Measurements from ENCODE around the gene URB1. TPM values are rescaled to one million over a fixed set of nuclear protein-coding genes. Genes with fewer than 3 reads are reported as not detected.

URB1 gene
- total RNA-seq, 1 donor from 2014 or later = 20.0 TPM

DNA sequence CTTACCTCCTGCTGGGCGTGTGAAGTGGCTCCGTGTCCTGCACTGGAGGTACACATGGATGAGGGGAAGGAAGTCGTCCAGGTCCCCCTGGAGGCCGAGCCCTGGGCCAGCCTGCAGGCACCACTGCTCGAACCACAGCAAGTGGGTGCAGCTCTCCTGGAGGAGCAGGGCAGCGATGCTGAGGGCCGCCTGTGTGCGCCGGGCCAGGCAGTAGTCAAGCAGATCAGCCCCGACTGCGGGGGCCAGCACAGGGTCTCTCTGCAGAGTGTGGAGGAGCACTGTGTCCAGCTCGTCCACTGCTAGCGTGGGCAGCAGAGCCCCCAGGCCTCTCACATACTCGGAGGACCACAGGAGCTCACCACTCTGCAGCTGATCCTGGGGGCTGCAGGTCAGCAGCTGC lies 45.9 kb downstream of the URB1 start:
- no peak for DNase-seq (ENCODE audit: low read depth, low spot score)

- DNase-seq (ENCODE audit: low read depth, low spot score) = no peak
Observed at GRCh38 chr21:32340863-32341848, 51.7 kb downstream of the URB1 start.

GRCh38 chr21:32338209-32338921 lies 54.4 kb downstream of the URB1 start:
- no peak for DNase-seq (ENCODE audit: low read depth, low spot score)

DNA sequence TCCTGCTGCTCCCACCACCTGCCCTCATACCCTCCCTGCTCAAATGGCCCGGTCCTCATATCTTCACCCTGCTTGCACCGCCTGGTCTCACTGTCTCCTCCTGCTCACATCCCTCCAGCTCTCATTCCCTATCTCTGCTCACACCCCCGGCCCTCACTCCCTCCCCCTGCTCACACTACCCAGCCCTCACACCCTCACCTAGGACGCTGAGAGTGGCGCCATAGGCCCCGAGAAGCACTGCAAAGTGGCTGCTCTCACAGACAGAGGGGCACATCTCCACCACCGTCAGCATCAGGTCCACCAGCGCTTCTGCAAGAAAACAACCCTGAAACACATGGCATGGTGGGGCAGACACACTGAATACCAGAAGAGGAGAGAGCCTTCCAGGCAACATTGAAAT lies 55.6 kb downstream of the URB1 start:
- DNase-seq (ENCODE audit: low read depth, low spot score) = no peak

DNA sequence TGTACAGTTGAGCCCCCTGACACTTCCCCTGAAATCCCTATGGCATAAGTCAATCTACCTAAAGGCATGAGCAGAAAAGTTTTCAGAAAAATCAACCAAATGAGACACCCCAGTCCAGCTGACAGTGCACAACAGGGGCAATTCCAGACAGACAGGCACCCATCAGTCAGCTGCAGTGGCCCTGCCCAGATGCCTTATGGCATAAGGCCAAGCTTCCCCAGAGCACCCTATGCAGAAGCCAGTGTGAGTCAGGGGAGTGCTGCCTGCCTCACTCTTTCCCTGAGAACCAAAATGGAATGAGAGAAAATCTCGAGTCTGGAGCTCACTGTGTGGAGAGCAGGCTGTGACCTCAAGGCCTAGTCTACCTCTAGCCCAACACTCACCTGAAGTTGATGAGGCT lies 56.1 kb downstream of the URB1 start:
- DNase-seq (ENCODE audit: low read depth, low spot score) = no peak

DNA sequence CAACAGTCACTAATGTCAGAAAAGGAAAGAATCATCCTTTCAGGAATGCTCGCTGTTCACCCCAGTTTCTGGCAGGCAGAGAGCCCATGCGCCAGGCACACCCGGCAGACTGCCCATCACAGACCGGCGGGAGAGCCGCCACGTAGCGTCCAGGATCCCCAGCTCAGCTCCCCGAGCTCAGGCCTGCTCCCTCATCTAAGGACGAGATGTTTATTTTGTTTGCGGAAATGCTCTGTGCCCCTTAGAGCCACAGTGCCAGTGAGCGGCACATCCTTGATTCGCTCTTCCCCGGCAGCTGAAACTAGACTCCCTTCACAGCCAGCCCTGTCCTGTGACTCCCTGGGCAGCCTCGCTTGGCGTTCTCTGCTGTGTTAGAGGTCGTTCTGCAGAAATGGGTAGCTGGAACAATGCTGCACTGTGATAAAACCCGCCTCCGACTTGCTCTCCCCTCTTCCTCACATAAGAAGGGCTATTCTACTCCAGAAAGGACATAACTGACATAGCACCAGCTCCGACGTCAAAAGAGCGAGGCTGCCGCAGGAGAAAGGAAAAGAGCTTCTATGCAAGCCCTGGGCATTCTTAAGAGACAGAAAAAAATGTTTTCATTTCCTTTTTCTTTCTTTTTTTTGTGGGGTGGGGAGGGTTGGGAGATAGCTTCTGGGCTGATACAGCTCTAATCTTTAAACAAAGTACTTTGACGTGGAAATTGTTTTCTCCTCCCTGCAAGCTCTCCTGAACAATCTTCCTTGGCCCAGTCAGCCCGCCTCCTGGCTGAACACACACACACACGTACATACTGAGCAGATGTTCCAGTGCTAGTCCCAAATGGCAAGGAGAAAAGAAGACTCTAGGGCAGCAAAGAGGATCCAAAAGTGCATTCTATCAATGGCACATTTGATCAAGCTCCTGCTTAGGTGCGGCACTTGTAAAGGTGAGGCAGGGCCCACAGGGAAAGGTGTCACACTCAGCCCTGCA lies 56.9 kb downstream of the URB1 start:
- no peak for DNase-seq (ENCODE audit: low read depth, low spot score)

GRCh38 chr21:32334980-32335531 lies 57.8 kb downstream of the URB1 start:
- DNase-seq (ENCODE audit: low read depth, low spot score) = no peak

GRCh38 chr21:32333953-32334673 lies 58.7 kb downstream of the URB1 start:
- DNase-seq (ENCODE audit: low read depth, low spot score) = no peak

DNA sequence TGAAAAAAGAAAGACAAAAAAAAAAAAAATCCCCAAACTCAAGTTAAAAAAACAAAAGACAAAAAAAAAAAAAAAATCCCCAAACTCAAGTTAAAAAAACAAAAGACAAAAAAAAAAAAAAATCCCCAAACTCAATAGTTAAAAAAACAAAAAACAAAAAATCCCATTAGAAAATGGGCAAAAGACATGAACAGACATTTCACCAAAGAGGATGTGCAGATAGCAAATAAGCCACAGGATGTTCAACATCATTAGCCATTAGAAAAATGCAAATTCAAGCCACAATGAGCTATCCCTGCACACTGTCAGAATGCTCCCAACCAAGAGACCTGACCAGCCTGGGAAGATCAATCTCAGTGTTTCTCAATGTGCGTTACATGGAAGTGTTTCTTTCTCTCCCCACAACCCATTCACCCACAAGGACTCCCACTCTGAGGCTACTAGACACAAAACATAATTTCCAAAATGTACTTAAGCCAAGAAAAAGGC lies 60.3 kb downstream of the URB1 start:
- DNase-seq (ENCODE audit: low read depth, low spot score) = no peak

GRCh38 chr21:32331444-32332305 lies 61.1 kb downstream of the URB1 start:
- DNase-seq (ENCODE audit: low read depth, low spot score) = no peak

GRCh38 chr21:32330784-32331311 lies 62.0 kb downstream of the URB1 start:
- DNase-seq (ENCODE audit: low read depth, low spot score) = no peak

GRCh38 chr21:32329776-32330175 lies 63.0 kb downstream of the URB1 start:
- DNase-seq (ENCODE audit: low read depth, low spot score) = peak; percentile 20

GRCh38 chr21:32329331-32329730 lies 63.5 kb downstream of the URB1 start:
- no peak for DNase-seq (ENCODE audit: low read depth, low spot score)

GRCh38 chr21:32328595-32328994 lies 64.2 kb downstream of the URB1 start:
- DNase-seq (ENCODE audit: low read depth, low spot score) = peak; percentile 48

DNA sequence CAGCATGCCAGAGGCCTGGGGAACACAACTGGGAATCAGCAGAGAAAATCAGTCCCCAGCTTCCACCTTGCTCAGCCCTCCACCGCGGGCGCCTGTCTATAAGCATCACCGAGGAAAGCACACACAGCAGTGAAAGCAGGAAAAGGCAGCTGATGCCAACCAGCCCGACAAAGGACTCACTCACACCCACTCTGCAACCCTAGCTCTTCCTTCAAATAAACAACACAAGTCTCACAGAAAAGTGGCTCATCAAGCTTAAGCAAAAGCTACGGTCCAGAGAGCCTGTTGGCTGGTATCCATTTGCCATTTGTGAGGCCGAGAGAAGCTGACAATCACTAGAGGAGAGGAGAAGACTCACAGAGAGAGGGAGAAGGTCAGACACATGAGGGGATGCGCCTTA lies 67.1 kb downstream of the URB1 start:
- DNase-seq (ENCODE audit: low read depth, low spot score) = no peak

DNA sequence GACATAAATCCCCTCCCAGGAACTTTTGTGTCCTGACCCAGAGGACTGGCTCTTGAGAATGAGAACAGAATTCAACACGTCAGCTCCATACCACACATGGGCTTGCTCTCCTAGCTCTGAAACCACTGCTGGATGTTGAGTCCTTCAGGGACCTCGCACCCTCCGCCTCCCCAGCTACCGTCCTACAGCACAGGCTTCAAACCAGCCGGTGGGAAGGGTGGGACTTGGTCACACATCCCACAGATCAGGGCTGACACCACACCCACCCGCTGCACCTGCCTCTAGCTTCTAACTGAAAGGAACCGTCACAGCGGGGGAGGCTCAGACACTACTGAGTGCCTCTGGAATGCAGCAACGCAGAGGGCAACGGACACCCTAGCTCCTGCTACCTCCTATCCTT lies 70.1 kb downstream of the URB1 start:
- no peak for DNase-seq (ENCODE audit: low read depth, low spot score)

- no peak for DNase-seq (ENCODE audit: low read depth, low spot score)
Observed at GRCh38 chr21:32322103-32322502, 70.7 kb downstream of the URB1 start.

GRCh38 chr21:32321480-32321879 lies 71.3 kb downstream of the URB1 start:
- no peak for DNase-seq (ENCODE audit: low read depth, low spot score)

GRCh38 chr21:32320726-32321125 lies 72.1 kb downstream of the URB1 start:
- no peak for DNase-seq (ENCODE audit: low read depth, low spot score)
